ENCODE data around the gene ANK2.

DNA sequence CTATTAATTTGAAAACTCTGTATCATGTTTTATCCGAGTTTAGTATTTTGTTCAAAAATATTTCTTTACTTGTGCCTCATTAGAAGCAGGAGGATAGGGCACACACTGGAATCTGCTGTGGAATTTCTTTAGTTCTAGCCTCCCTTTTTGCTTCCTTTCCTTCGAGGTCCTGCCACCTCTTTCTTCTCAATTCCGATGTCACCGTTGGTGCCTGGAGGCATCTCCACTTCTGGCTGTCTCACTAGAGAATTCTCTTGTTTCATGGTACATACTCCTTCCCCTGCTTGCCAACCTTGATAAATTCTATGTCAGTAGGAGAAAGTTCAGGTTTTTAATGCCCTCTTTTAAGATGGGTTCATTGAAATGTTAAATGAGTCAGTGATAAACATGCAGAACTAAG is 140.1 kb downstream of the ANK2 start:
- TF ChIP-seq POLR2A (IDR thresholded peaks at IDR 0.05) = no peak
- TF ChIP-seq, protein P1, sequence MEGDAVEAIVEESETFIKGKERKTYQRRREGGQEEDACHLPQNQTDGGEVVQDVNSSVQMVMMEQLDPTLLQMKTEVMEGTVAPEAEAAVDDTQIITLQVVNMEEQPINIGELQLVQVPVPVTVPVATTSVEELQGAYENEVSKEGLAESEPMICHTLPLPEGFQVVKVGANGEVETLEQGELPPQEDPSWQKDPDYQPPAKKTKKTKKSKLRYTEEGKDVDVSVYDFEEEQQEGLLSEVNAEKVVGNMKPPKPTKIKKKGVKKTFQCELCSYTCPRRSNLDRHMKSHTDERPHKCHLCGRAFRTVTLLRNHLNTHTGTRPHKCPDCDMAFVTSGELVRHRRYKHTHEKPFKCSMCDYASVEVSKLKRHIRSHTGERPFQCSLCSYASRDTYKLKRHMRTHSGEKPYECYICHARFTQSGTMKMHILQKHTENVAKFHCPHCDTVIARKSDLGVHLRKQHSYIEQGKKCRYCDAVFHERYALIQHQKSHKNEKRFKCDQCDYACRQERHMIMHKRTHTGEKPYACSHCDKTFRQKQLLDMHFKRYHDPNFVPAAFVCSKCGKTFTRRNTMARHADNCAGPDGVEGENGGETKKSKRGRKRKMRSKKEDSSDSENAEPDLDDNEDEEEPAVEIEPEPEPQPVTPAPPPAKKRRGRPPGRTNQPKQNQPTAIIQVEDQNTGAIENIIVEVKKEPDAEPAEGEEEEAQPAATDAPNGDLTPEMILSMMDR (IDR thresholded peaks at IDR 0.05) = no peak

Measured in thyroid gland (tissue), 4 donors.